GM19239 (cell line): ENCODE measurements around the gene CHST11.
"Not testable (repeated sequence)": the region's sequence is repeated elsewhere in the genome, so short reads cannot be mapped to it uniquely, and the experiment has no call there.

Experiments
- DNase-seq: peaks from one replicate; pipeline ENCODE4 v3.0.0; 2011; ENCODE audit warnings: low spot score; ENCODE audit not compliant: insufficient read length
- FAIRE-seq: peaks from 2 replicates; lab custom pipeline; 2011; peaks lifted over from hg19 to GRCh38; lab: Jason Lieb, UNC

The CHST11 gene

GRCh38 chr12:104547235-104547634 lies 90.5 kb downstream of the CHST11 start:
- FAIRE-seq (peak; percentile 45), DNase-seq (no peak)

- no peak for DNase-seq
Measured at GRCh38 chr12:104549815-104550480, 93.2 kb downstream of the CHST11 start.

GRCh38 chr12:104551313-104551931 lies 94.7 kb downstream of the CHST11 start:
- FAIRE-seq: peak; percentile 78

More at GRCh38 chr12:104549815-104550480, 93.2 kb downstream of the CHST11 start:
- FAIRE-seq: peak; percentile 8

GRCh38 chr12:104553421-104553820 lies 96.7 kb downstream of the CHST11 start:
- no peak for DNase-seq
- no peak for FAIRE-seq

More at GRCh38 chr12:104551313-104551931, 94.7 kb downstream of the CHST11 start:
- no peak for DNase-seq

GRCh38 chr12:104555648-104556047 lies 98.9 kb downstream of the CHST11 start:
- FAIRE-seq (no peak), DNase-seq (no peak)

- no peak for FAIRE-seq
- no peak for DNase-seq
Measured at GRCh38 chr12:104557488-104558195, 100.9 kb downstream of the CHST11 start.

GRCh38 chr12:104560881-104561280 lies 104.1 kb downstream of the CHST11 start:
- DNase-seq (no peak), FAIRE-seq (no peak)

- no peak for FAIRE-seq
- DNase-seq: no peak
Measured at GRCh38 chr12:104562763-104563162, 106.0 kb downstream of the CHST11 start.

GRCh38 chr12:104564662-104565061 lies 107.9 kb downstream of the CHST11 start:
- DNase-seq, FAIRE-seq: not testable (repeated sequence)

- DNase-seq (no peak), FAIRE-seq (no peak)
Measured at GRCh38 chr12:104565606-104566243, 109.0 kb downstream of the CHST11 start.

GRCh38 chr12:104566244-104566993 lies 109.7 kb downstream of the CHST11 start:
- DNase-seq (no peak), FAIRE-seq (no peak)

- no peak for FAIRE-seq
- no peak for DNase-seq
Measured at GRCh38 chr12:104567832-104568486, 111.2 kb downstream of the CHST11 start.

GRCh38 chr12:104568487-104568868 lies 111.7 kb downstream of the CHST11 start:
- FAIRE-seq: no peak
- no peak for DNase-seq

GRCh38 chr12:104568935-104569334 lies 112.2 kb downstream of the CHST11 start:
- FAIRE-seq: no peak
- no peak for DNase-seq

GRCh38 chr12:104569346-104570173 lies 112.8 kb downstream of the CHST11 start:
- FAIRE-seq: peak; percentile 95
- DNase-seq: no peak

- DNase-seq: no peak
- peak; percentile 80 for FAIRE-seq
Measured at GRCh38 chr12:104570174-104570907, 113.6 kb downstream of the CHST11 start.

GRCh38 chr12:104571328-104571727 lies 114.6 kb downstream of the CHST11 start:
- FAIRE-seq: peak; percentile 80
- DNase-seq: no peak

GRCh38 chr12:104574353-104574752 lies 117.6 kb downstream of the CHST11 start:
- not testable (repeated sequence) for FAIRE-seq, DNase-seq
